GM12892 (cell line): ENCODE results near the gene DDX20.

Source experiments
- POLR2A ChIP-seq: IDR thresholded peaks from 2 replicates; pipeline ENCODE4 v1.6.1; 2011; ENCODE audit warnings: low read depth, low read length, control low read depth
- POLR2AphosphoS5 ChIP-seq: IDR thresholded peaks from 2 replicates; pipeline ENCODE4 v1.6.1; 2011; ENCODE audit warnings: low read depth, low read length, control low read depth
- TAF1 ChIP-seq: IDR thresholded peaks from 2 replicates; pipeline ENCODE4 v1.6.1; 2011; ENCODE audit warnings: low read depth, mild to moderate bottlenecking, control low read depth, low read length, borderline replicate concordance

- TF ChIP-seq POLR2AphosphoS5: no peak
- TF ChIP-seq POLR2A: no peak
- TF ChIP-seq TAF1: no peak
Observed at GRCh38 chr1:111738133-111738435, 17.6 kb upstream of the DDX20 start.
